ENCODE results near the gene FASTK. TPM values are rescaled to one million over a fixed set of nuclear protein-coding genes. Genes with fewer than 3 reads are reported as not detected.

The FASTK gene
- total and polyA plus RNA-seq, 5 experiments from 2014 or later, result 38.8 to 145 (median 63.6) TPM

- ATAC-seq (peak; percentile 6 to 13), DNase-seq (no peak)
- H3K27ac Mint-ChIP-seq, result peak within 1 kb of the TSS; percentile 85 to 98 (median 96)
Measured at GRCh38 chr7:151057506-151057988, 23.1 kb downstream of the FASTK start, which contains the start of gene CDK5. TSS of gene CDK5 (minus strand) at chr7:151057897. CDS start at chr7:151057848, 49 bp downstream.

GRCh38 chr7:151056666-151057505 lies 23.7 kb downstream of the FASTK start:
- ATAC-seq, result no peak
- peaks cover 21 to 58% (median 51%) of the 10 kb centered on the region in 4 donors for H3K4me1 Mint-ChIP-seq
- H3K27me3 Mint-ChIP-seq, result peaks cover 0 to 4% (median 0%) of the 10 kb centered on the region in 5 donors
- H3K27ac Mint-ChIP-seq, result peak overlapping the region in 8 of 10 donors; percentile 31 to 97 (median 86)
- POLR2A ChIA-PET, result interaction anchor here (0.8 to 5.2 kb wide), 6 partner anchors 22 to 60 kb away, joined by 3 to 42 read pairs (median 22); partner anchors contain the start of genes ABCB8, AGAP3, FASTK and TMUB1
- H3K4me3 Mint-ChIP-seq, result peak overlapping the region; percentile 88 to 97 (median 94)
- H3K36me3 Mint-ChIP-seq, result no peaks in the 10 kb centered on the region
- no peaks in the 10 kb centered on the region for H3K9me3 Mint-ChIP-seq
- DNase-seq, result no peak

More at GRCh38 chr7:151057506-151057988, 23.1 kb downstream of the FASTK start, which contains the start of gene CDK5:
- POLR2A ChIA-PET, result interaction anchor here (1.0 to 5.2 kb wide), 5 partner anchors 22 to 60 kb away, joined by 3 to 42 read pairs (median 23); partner anchors contain the start of genes ABCB8, AGAP3, FASTK and TMUB1
- no peaks in the 10 kb centered on the region for H3K36me3 Mint-ChIP-seq
- peaks cover 21 to 56% (median 49%) of the 10 kb centered on the region in 4 donors for H3K4me1 Mint-ChIP-seq
- H3K4me3 Mint-ChIP-seq, result peak within 1 kb of the TSS; percentile 88 to 97 (median 94)
- peaks cover 0 to 3% (median 0%) of the 10 kb centered on the region in 5 donors for H3K27me3 Mint-ChIP-seq
- no peaks in the 10 kb centered on the region for H3K9me3 Mint-ChIP-seq

- H3K27ac Mint-ChIP-seq, result no peak overlapping the region
- ATAC-seq (no peak), DNase-seq (no peak)
- peaks cover 0 to 5% (median 0%) of the 10 kb centered on the region in 5 donors for H3K27me3 Mint-ChIP-seq
- POLR2A ChIA-PET, result interaction anchor here (0.6 to 5.2 kb wide), 4 partner anchors 16 to 651 kb away, joined by 3 to 42 read pairs (median 4); partner anchors contain the start of genes ABCB8 and FASTK
- H3K4me3 Mint-ChIP-seq, result peak overlapping the region; percentile 59 to 97 (median 94)
- peaks cover 15 to 52% (median 48%) of the 10 kb centered on the region in 4 donors for H3K4me1 Mint-ChIP-seq
- H3K9me3 Mint-ChIP-seq, result no peaks in the 10 kb centered on the region
- H3K36me3 Mint-ChIP-seq, result no peaks in the 10 kb centered on the region
Measured at GRCh38 chr7:151056283-151056665, 24.3 kb downstream of the FASTK start.

GRCh38 chr7:151053751-151054150 lies 26.9 kb downstream of the FASTK start:
- peaks cover 0 to 5% (median 0%) of the 10 kb centered on the region in 5 donors for H3K27me3 Mint-ChIP-seq
- H3K4me3 Mint-ChIP-seq, result peak overlapping the region in 1 of 10 donors; percentile 22
- H3K9me3 Mint-ChIP-seq, result no peaks in the 10 kb centered on the region
- no peak overlapping the region for H3K27ac Mint-ChIP-seq
- DNase-seq (no peak), ATAC-seq (no peak)
- POLR2A ChIA-PET, result no interaction called here
- H3K36me3 Mint-ChIP-seq, result no peaks in the 10 kb centered on the region
- H3K4me1 Mint-ChIP-seq, result peaks cover 17 to 37% (median 31%) of the 10 kb centered on the region in 4 donors

GRCh38 chr7:151053096-151053495 lies 27.5 kb downstream of the FASTK start:
- no peak for ATAC-seq
- no peak overlapping the region for H3K27ac Mint-ChIP-seq
- POLR2A ChIA-PET, result interaction anchor here (0.7 kb wide), 1 partner anchor 34 kb away, joined by 3 read pairs; no protein-coding TSS in a partner anchor

GRCh38 chr7:151051108-151051507 lies 29.5 kb downstream of the FASTK start:
- peaks cover 0 to 5% (median 0%) of the 10 kb centered on the region in 5 donors for H3K27me3 Mint-ChIP-seq
- no peaks in the 10 kb centered on the region for H3K9me3 Mint-ChIP-seq
- no peaks in the 10 kb centered on the region for H3K36me3 Mint-ChIP-seq
- ATAC-seq, result peak; percentile 90 to 93
- H3K4me1 Mint-ChIP-seq, result peaks cover 7 to 21% (median 12%) of the 10 kb centered on the region in 4 donors
- peak; percentile 26 to 79 (median 62) for DNase-seq
- POLR2A ChIA-PET, result interaction anchor here (0.8 to 1.0 kb wide), 5 partner anchors 23 to 43 kb away, joined by 3 to 4 read pairs (median 3); partner anchors contain the start of gene ABCB8
- no peak overlapping the region for H3K27ac Mint-ChIP-seq
- no peak overlapping the region for H3K4me3 Mint-ChIP-seq

More at GRCh38 chr7:151053096-151053495, 27.5 kb downstream of the FASTK start:
- Mint-ChIP-seq H3K27me3 (peaks cover 0 to 5% (median 0%) of the 10 kb centered on the region in 5 donors), H3K9me3 (no peaks in the 10 kb centered on the region), H3K4me1 (peaks cover 13 to 32% (median 26%) of the 10 kb centered on the region in 4 donors), H3K4me3 (peak overlapping the region in 1 of 10 donors; percentile 38), H3K36me3 (no peaks in the 10 kb centered on the region)
- DNase-seq, result no peak

GRCh38 chr7:151048911-151049463 lies 31.6 kb downstream of the FASTK start:
- H3K9me3 Mint-ChIP-seq, result no peaks in the 10 kb centered on the region
- H3K36me3 Mint-ChIP-seq, result peaks cover 0 to 12% (median 0%) of the 10 kb centered on the region in 3 donors
- peak overlapping the region in 1 of 10 donors; percentile 55 for H3K27ac Mint-ChIP-seq
- no peak for DNase-seq
- H3K27me3 Mint-ChIP-seq, result peaks cover 0 to 4% (median 0%) of the 10 kb centered on the region in 5 donors
- POLR2A ChIA-PET, result no interaction called here
- peaks cover 7 to 14% (median 12%) of the 10 kb centered on the region in 4 donors for H3K4me1 Mint-ChIP-seq
- ATAC-seq, result no peak
- H3K4me3 Mint-ChIP-seq, result no peak overlapping the region

GRCh38 chr7:151047976-151048815 lies 32.4 kb downstream of the FASTK start, which contains the start of gene ASIC3:
TSS of gene ASIC3 (plus strand) at chr7:151048531. CDS start at chr7:151048886, 355 bp downstream.
- H3K4me3 Mint-ChIP-seq, result no peak within 1 kb of the TSS
- DNase-seq (no peak), ATAC-seq (no peak)
- peaks cover 6 to 14% (median 10%) of the 10 kb centered on the region in 4 donors for H3K4me1 Mint-ChIP-seq
- H3K9me3 Mint-ChIP-seq, result no peaks in the 10 kb centered on the region
- H3K27ac Mint-ChIP-seq, result peak within 1 kb of the TSS in 2 of 10 donors; percentile 55 to 63
- peaks cover 0 to 4% (median 0%) of the 10 kb centered on the region in 5 donors for H3K27me3 Mint-ChIP-seq
- H3K36me3 Mint-ChIP-seq, result peaks cover 0 to 12% (median 0%) of the 10 kb centered on the region in 3 donors
- POLR2A ChIA-PET, result interaction anchor here (0.6 kb wide), 1 partner anchor 42 kb away, joined by 6 read pairs; no protein-coding TSS in a partner anchor

GRCh38 chr7:151046603-151047573 lies 33.7 kb downstream of the FASTK start:
- peak overlapping the region in 3 of 10 donors; percentile 15 to 63 (median 29) for H3K27ac Mint-ChIP-seq
- H3K4me3 Mint-ChIP-seq, result no peak overlapping the region
- peaks cover 0 to 1% (median 0%) of the 10 kb centered on the region in 5 donors for H3K27me3 Mint-ChIP-seq
- no peak for DNase-seq
- peaks cover 0 to 8% (median 3%) of the 10 kb centered on the region in 4 donors for H3K4me1 Mint-ChIP-seq
- peaks cover 0 to 14% (median 0%) of the 10 kb centered on the region in 3 donors for H3K36me3 Mint-ChIP-seq
- no peak for ATAC-seq
- POLR2A ChIA-PET, result interaction anchor here (1.3 kb wide), 1 partner anchor 20 kb away, joined by 3 read pairs; no protein-coding TSS in a partner anchor
- no peaks in the 10 kb centered on the region for H3K9me3 Mint-ChIP-seq

- Mint-ChIP-seq H3K36me3 (peaks cover 0 to 17% (median 0%) of the 10 kb centered on the region in 3 donors), H3K4me3 (no peak overlapping the region), H3K4me1 (peaks cover 0 to 6% (median 2%) of the 10 kb centered on the region in 4 donors), H3K9me3 (no peaks in the 10 kb centered on the region), H3K27me3 (no peaks in the 10 kb centered on the region), H3K27ac (peak overlapping the region in 1 of 10 donors; percentile 55)
- POLR2A ChIA-PET, result no interaction called here
- DNase-seq, result no peak
- no peak for ATAC-seq
Measured at GRCh38 chr7:151045967-151046366, 34.6 kb downstream of the FASTK start.

Measured in naive thymus-derived CD8-positive, alpha-beta T cell (primary cell).